ENCODE data around the gene ST8SIA4.
"Not testable (repeated sequence)": the region's sequence is repeated elsewhere in the genome, so short reads cannot be mapped to it uniquely, and the experiment has no call there.

ST8SIA4 gene

GRCh38 chr5:100828071-100828897 is 74.8 kb downstream of the ST8SIA4 start:
- no peak for DNase-seq

GRCh38 chr5:100827481-100827889 is 75.6 kb downstream of the ST8SIA4 start:
- DNase-seq, result no peak

- DNase-seq, result no peak
Measured at GRCh38 chr5:100826133-100826532, 76.9 kb downstream of the ST8SIA4 start.

GRCh38 chr5:100824635-100825034 is 78.4 kb downstream of the ST8SIA4 start:
- DNase-seq, result no peak

GRCh38 chr5:100823812-100824211 is 79.3 kb downstream of the ST8SIA4 start:
- DNase-seq, result no peak

- no peak for DNase-seq
Measured at GRCh38 chr5:100821751-100822150, 81.3 kb downstream of the ST8SIA4 start.

GRCh38 chr5:100818340-100818739 is 84.7 kb downstream of the ST8SIA4 start:
- no peak for DNase-seq

- DNase-seq, result no peak
Measured at GRCh38 chr5:100803397-100803796, 99.7 kb downstream of the ST8SIA4 start.

- no peak for DNase-seq
Measured at GRCh38 chr5:100802208-100802607, 100.9 kb downstream of the ST8SIA4 start.

- no peak for DNase-seq
Measured at GRCh38 chr5:100800562-100800961, 102.5 kb downstream of the ST8SIA4 start.

GRCh38 chr5:100799166-100799565 is 103.9 kb downstream of the ST8SIA4 start:
- no peak for DNase-seq

- DNase-seq, result no peak
Measured at GRCh38 chr5:100797861-100798260, 105.2 kb downstream of the ST8SIA4 start.

- no peak for DNase-seq
Measured at GRCh38 chr5:100796851-100797250, 106.2 kb downstream of the ST8SIA4 start.

GRCh38 chr5:100794844-100795243 is 108.2 kb downstream of the ST8SIA4 start:
- DNase-seq, result no peak

- DNase-seq, result no peak
Measured at GRCh38 chr5:100794218-100794617, 108.9 kb downstream of the ST8SIA4 start.

GRCh38 chr5:100792781-100793180 is 110.3 kb downstream of the ST8SIA4 start:
- no peak for DNase-seq

- no peak for DNase-seq
Measured at GRCh38 chr5:100791391-100791790, 111.7 kb downstream of the ST8SIA4 start.

GRCh38 chr5:100790951-100791350 is 112.1 kb downstream of the ST8SIA4 start:
- no peak for DNase-seq

GRCh38 chr5:100790170-100790665 is 112.9 kb downstream of the ST8SIA4 start:
- DNase-seq, result no peak

GRCh38 chr5:100789694-100790093 is 113.4 kb downstream of the ST8SIA4 start:
- DNase-seq, result no peak

- DNase-seq, result no peak
Measured at GRCh38 chr5:100788417-100788816, 114.7 kb downstream of the ST8SIA4 start.

- DNase-seq, result no peak
Measured at GRCh38 chr5:100787648-100788047, 115.4 kb downstream of the ST8SIA4 start.

- DNase-seq, result not testable (repeated sequence)
Measured at GRCh38 chr5:100785536-100785935, 117.5 kb downstream of the ST8SIA4 start.

GRCh38 chr5:100780376-100780870 is 122.7 kb downstream of the ST8SIA4 start:
- DNase-seq, result no peak
